Muscle layer of colon (tissue), 2 donors: Measurements from ENCODE around the gene TFIP11.

Experiments used
- H3K27ac ChIP-seq: one replicate; pipeline ENCODE4 v1.7.0; 2013; ENCODE audit warnings: low read depth, mild to moderate bottlenecking, low read length, moderate library complexity
- H3K27me3 ChIP-seq, 2 donors: one replicate each; pipeline ENCODE4 v1.7.0; 2013; ENCODE audit warnings: low read length in 2 of 2, mild to moderate bottlenecking in 2 of 2; ENCODE audit not compliant: insufficient read depth in 2 of 2, control insufficient read depth in 1 of 2
- H3K36me3 ChIP-seq: one replicate; pipeline ENCODE4 v1.7.0; 2013; ENCODE audit warnings: mild to moderate bottlenecking, low read length; ENCODE audit not compliant: insufficient read depth
- H3K4me1 ChIP-seq: one replicate; pipeline ENCODE4 v1.7.0; 2013; ENCODE audit warnings: mild to moderate bottlenecking, low read length; ENCODE audit not compliant: insufficient read depth
- H3K4me3 ChIP-seq, 2 donors: one replicate each; pipeline ENCODE4 v1.7.0; 2013; ENCODE audit warnings: low read length in 2 of 2, low read depth in 1 of 2, mild to moderate bottlenecking in 1 of 2, moderate library complexity in 1 of 2
- H3K9ac ChIP-seq: one replicate; pipeline ENCODE4 v1.7.0; 2013; ENCODE audit warnings: low read length
- H3K9me3 ChIP-seq: one replicate; pipeline ENCODE4 v1.7.0; 2013; ENCODE audit warnings: mild to moderate bottlenecking, low read length
- donor health status: abdominal sarcoma.
- donor health status: Adenocarcinoma of cecum.

TFIP11 gene

DNA sequence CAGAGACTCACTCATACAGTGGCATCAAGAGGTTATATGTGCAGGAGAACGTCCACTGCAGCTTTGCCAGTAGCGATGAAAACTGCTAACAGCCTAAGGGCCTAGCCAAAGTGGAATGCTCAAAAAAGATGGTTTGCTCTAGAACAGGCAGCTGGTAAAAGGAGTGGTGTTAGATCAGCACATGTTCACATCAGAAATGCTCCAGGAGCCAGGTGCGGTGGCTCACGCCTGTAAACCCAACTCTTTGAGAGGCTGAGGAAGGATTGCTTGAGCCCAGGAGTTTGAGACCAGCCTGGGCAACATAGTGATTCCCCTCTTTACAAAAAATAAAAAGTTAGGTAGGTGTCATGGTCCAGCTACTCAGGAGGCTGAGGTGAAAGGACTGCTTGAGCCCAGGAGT, 10.3 kb upstream of the TFIP11 start:
- Histone ChIP-seq H3K4me1 (no peaks in the 10 kb centered on the region), H3K9me3 (no peaks in the 10 kb centered on the region), H3K27me3 (no peaks in the 10 kb centered on the region), H3K36me3 (no peaks in the 10 kb centered on the region), H3K27ac (no peak overlapping the region), H3K4me3 (no peak overlapping the region), H3K9ac (no peak overlapping the region)

DNA sequence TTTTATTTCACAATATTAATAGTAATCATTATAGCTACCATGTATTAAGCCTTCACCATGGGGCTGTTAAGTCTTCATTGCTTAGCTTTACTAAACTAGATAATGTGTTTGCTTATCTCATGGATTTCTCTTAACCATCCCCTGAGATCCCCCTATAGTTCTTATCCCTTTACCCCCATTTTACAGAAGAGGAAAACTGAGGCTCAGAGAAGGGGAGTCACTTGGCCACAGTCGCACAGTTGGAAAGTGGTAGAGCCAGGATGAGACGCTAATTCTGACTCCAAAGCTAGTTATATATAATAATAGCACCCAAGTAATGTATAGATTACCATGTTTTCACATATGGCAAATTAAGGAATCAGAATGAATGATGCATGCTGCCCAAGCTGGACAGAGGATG, 9.7 kb upstream of the TFIP11 start:
- Histone ChIP-seq H3K4me1 (no peaks in the 10 kb centered on the region), H3K27me3 (no peaks in the 10 kb centered on the region), H3K9me3 (no peaks in the 10 kb centered on the region), H3K4me3 (no peak overlapping the region), H3K36me3 (no peaks in the 10 kb centered on the region), H3K9ac (no peak overlapping the region), H3K27ac (no peak overlapping the region)

DNA sequence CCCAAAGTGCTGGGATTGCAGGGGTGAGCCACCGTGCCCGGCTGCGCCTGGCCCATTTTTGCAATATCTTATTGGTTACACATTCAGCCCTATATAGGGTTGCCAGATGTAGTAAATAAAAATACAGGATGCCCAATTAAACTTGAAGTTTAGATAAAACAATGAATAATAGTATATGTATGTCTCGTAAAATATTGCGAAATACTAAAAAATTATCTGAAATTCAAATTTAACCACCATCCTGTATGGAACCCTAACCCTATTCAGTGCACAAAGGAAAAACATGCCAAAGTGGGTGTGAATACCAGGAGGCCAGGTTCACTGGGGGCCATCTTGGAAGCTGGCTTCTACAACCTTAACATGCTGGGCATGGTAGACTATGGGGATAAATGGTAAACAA, 5.2 kb upstream of the TFIP11 start:
- H3K27me3 ChIP-seq = no peaks in the 10 kb centered on the region
- peaks cover 10% of the 10 kb centered on the region for H3K4me1 ChIP-seq
- no peak overlapping the region for H3K9ac ChIP-seq
- no peak overlapping the region for H3K27ac ChIP-seq
- H3K4me3 ChIP-seq = no peak overlapping the region
- no peaks in the 10 kb centered on the region for H3K36me3 ChIP-seq
- H3K9me3 ChIP-seq = no peaks in the 10 kb centered on the region

DNA sequence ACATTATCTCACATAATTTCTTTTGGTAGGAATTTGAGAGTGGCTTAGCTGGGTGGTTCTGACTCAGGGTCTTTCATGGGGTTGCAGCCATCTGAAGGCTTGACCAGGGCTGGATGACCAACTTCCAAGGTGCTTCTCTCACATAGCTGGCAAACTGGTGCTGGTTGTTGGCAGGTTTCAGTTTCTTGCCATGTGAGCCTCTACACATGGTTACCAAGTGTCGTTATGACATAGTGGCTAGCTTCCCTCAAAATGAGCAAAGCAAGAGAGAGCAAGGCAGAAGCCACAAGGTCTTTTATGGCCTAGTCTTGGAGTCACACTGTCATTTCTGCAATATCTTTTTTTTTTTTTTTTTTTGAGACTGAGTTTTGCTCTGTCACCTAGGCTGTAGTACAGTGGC, 4.2 kb upstream of the TFIP11 start:
- Histone ChIP-seq H3K9me3 (no peaks in the 10 kb centered on the region), H3K27me3 (no peaks in the 10 kb centered on the region), H3K4me1 (peaks cover 12% of the 10 kb centered on the region), H3K36me3 (no peaks in the 10 kb centered on the region), H3K4me3 (no peak overlapping the region), H3K9ac (no peak overlapping the region), H3K27ac (no peak overlapping the region)

DNA sequence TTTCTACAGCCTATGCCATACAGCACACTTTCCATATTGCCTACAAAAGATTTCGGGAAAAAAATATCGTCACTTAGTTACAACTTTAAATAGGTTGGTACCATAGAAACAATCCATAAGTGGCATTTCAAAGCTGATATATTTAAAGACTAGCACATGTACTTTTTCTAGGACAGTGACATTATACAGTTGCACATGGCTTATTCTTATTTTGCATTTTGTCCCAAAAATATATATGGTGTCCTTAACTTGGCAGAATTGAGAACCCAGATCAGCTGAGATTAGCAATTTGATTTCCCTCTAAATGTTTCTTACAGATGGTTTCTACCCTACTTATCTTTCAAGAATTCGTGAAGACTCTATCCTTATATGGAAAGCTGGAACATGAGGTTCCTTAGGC, 3.7 kb upstream of the TFIP11 start:
- Histone ChIP-seq H3K27me3 (no peaks in the 10 kb centered on the region), H3K4me1 (peaks cover 18% of the 10 kb centered on the region), H3K27ac (no peak overlapping the region), H3K9ac (no peak overlapping the region), H3K36me3 (no peaks in the 10 kb centered on the region), H3K9me3 (no peaks in the 10 kb centered on the region), H3K4me3 (no peak overlapping the region)

DNA sequence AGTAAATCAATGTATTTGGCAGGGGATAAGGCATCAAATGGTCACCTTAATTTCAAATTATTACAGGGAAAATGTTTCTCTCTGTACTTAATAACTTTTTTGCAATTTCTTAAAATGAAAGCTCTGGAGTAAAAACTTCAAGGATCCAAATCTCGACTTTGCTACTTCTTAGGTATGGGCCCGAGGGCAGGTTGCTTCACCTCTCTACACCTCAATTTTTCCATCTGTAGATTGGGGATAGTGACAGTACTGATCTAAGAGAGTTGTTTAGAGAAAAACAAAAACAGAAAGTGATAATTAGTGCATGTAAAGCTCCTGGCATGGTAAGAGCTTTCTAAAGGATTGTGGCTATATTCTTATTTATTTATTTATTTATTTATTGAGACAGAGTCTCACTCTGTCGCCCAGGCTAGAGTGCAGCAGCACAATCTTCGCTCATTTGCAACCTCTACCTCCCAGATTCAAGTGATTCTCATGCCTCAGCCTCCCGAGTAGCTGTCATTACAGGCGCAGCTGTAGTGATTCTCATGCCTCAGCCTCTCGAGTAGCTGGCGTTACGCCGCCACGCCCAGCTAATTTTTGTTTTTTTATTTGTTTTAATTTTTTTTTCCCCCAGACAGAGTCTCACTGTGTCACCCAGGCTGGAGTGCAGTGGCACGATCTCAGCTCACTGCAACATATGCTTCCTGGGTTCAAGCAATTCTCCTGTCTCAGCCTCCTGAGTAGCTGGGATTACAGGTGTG, 2.3 kb upstream of the TFIP11 start:
- Histone ChIP-seq H3K27me3 (no peaks in the 10 kb centered on the region), H3K9ac (no peak overlapping the region), H3K4me3 (no peak overlapping the region), H3K27ac (no peak overlapping the region), H3K36me3 (peaks cover 11% of the 10 kb centered on the region), H3K9me3 (no peaks in the 10 kb centered on the region), H3K4me1 (peaks cover 24% of the 10 kb centered on the region)

DNA sequence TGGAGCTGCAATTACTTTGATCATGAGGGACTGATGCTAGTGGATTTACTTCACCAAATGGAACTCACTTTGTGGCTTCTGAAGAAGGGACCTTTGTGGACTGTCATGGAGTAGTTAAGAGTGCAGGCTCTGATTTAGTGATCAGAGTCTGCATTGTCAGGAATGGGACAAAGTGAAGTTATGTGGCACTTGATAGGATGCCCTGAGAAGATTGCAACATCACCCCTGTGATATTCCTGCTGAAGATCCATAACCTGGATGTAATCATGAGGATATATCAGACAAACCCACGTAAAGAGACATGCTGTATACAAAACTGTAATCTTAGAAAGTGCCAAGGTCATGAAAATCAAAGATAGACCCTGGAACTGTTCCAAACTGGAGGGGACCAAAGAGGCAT, 1.6 kb upstream of the TFIP11 start:
- Histone ChIP-seq H3K4me1 (peaks cover 24% of the 10 kb centered on the region), H3K36me3 (peaks cover 18% of the 10 kb centered on the region), H3K9ac (no peak overlapping the region), H3K27ac (no peak overlapping the region), H3K4me3 (no peak overlapping the region), H3K9me3 (no peaks in the 10 kb centered on the region), H3K27me3 (no peaks in the 10 kb centered on the region)

DNA sequence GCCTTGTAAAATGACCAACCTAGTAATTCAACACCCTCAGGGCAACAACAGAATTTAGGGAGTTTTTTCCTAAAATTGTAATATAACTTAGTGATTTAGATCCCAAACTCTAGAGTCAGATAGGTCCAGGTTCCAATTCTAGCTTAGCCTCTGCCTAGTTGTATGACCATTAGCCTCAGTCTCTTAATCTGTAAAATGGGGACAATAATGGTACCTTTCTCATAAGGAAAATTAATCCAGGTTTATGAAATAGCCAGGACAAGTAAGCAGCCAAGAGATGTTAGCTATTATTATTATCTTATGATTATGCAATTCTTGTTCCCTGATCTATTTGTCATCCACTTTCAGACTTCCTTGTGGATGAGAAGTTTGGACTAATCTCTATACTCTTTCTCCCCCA, 4.1 kb downstream of the TFIP11 start:
- peaks cover 63% of the 10 kb centered on the region for H3K36me3 ChIP-seq
- no peak overlapping the region for H3K27ac ChIP-seq
- no peaks in the 10 kb centered on the region for H3K9me3 ChIP-seq
- H3K9ac ChIP-seq = no peak overlapping the region
- H3K27me3 ChIP-seq = no peaks in the 10 kb centered on the region
- no peak overlapping the region for H3K4me3 ChIP-seq
- H3K4me1 ChIP-seq = peaks cover 18% of the 10 kb centered on the region

DNA sequence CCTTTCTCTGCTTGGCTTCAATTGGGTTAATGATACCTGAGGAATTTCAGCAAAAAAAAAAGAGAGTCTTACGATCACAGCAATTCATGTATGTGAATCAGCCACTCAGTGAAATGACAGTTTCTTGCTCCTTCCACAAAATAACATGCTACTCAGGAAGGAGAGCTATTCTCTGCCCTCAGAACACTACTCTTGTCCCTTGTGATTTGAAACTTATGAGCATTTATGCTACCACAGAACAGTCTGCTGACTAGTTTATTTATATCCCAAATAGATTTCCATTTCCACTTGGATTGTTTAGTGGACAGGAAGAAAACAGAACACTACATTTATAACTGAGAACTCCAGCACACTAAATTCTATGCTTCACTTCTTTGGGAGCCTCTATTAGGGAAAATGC, 8.5 kb downstream of the TFIP11 start:
- H3K4me3 ChIP-seq = no peak overlapping the region
- H3K36me3 ChIP-seq = peaks cover 83% of the 10 kb centered on the region
- H3K4me1 ChIP-seq = no peaks in the 10 kb centered on the region
- no peaks in the 10 kb centered on the region for H3K27me3 ChIP-seq
- H3K27ac ChIP-seq = no peak overlapping the region
- no peak overlapping the region for H3K9ac ChIP-seq
- no peaks in the 10 kb centered on the region for H3K9me3 ChIP-seq

DNA sequence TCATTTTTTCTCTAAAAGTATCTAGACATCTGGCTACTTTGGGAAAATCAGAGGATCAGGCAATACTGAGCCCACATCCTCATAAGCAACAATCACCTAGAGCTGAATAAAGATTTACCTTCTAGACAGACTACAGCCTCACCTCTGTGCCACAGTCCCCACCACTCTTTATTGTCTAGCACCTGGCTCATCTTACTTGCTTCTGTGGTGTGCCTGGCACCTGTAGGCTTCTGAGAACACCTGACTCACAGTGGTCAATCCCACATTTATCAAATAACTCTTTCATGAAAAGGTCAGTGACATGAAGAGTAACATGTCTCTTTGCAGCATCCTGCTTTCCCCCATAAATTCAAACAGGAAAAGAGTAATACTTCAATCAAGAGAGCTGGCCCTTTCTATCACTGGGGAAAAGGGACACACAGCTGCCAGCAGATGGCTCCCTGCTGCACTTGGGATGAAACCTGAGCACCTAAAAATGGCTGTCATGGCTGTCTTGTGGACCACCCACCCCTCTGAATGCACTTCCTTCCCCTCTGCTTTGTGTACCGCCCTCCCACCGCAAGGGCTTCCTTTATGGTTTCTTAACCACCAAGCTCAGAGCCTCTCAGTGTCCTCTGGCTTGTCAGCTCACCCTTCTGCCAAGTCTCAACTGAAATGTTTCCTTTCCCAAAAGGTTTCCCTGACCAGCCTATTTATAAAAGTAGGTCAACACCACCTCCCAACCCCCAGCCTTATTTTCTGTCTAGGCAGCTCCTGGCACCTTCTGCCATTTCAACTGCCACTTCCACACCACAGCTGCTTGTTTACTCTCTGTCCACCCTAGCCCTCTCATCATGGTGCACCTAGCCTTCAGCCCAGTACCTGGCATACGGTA, 9.3 kb downstream of the TFIP11 start:
- H3K27me3 ChIP-seq = no peaks in the 10 kb centered on the region
- H3K9ac ChIP-seq = no peak overlapping the region
- no peaks in the 10 kb centered on the region for H3K4me1 ChIP-seq
- H3K4me3 ChIP-seq = no peak overlapping the region
- peaks cover 81% of the 10 kb centered on the region for H3K36me3 ChIP-seq
- H3K9me3 ChIP-seq = no peaks in the 10 kb centered on the region
- no peak overlapping the region for H3K27ac ChIP-seq

DNA sequence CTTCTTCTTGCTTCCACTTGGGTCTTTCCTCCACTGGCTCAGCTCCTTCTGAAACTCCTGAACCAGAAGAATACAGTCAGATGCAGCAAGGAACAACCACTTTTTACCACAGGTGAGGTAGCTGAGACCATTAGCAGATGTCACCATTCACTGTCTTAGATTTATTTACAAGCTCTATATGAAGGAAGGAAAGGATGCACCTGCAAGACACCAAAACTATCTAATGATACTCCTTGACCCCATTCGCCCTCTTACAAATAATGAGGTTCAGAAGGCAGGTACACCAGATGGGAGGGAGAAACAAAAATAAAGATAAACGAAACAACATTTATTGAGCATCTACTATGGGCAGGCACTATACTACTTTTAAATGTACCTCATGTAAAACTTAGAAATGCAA, 10.3 kb downstream of the TFIP11 start:
- Histone ChIP-seq H3K4me3 (no peak overlapping the region), H3K27ac (no peak overlapping the region), H3K9ac (no peak overlapping the region), H3K9me3 (no peaks in the 10 kb centered on the region), H3K36me3 (peaks cover 83% of the 10 kb centered on the region), H3K4me1 (no peaks in the 10 kb centered on the region), H3K27me3 (no peaks in the 10 kb centered on the region)
